Activated CD4-positive, CD25-positive, alpha-beta regulatory T cell (primary cell): ENCODE data around the gene MED12L.

Experiments
- DNase-seq, 4 experiments: peaks; one replicate each; lab custom pipeline; 2025; lab: John Stamatoyannopoulos, UW

The MED12L gene

GRCh38 chr3:151086484-151087456 is 1.3 kb downstream of the MED12L start:
- no peak for DNase-seq

GRCh38 chr3:151087648-151088047 is 2.2 kb downstream of the MED12L start:
- no peak for DNase-seq

GRCh38 chr3:151091685-151092345 is 6.4 kb downstream of the MED12L start:
- DNase-seq, result no peak

GRCh38 chr3:151093148-151093547 is 7.7 kb downstream of the MED12L start:
- DNase-seq, result no peak

- no peak for DNase-seq
These were observed 8.4 kb downstream of the MED12L start for GRCh38 chr3:151093905-151094304.

GRCh38 chr3:151096716-151097115 is 11.3 kb downstream of the MED12L start:
- DNase-seq, result no peak

GRCh38 chr3:151100076-151100475 is 14.6 kb downstream of the MED12L start:
- no peak for DNase-seq

GRCh38 chr3:151101270-151101969 is 16.0 kb downstream of the MED12L start:
- DNase-seq, result no peak

- DNase-seq, result no peak
These were observed 20.8 kb downstream of the MED12L start for GRCh38 chr3:151106311-151106710.

GRCh38 chr3:151107177-151107576 is 21.7 kb downstream of the MED12L start:
- DNase-seq, result no peak

- DNase-seq, result no peak
These were observed 22.2 kb downstream of the MED12L start for GRCh38 chr3:151107701-151108100.

- no peak for DNase-seq
These were observed 23.9 kb downstream of the MED12L start for GRCh38 chr3:151109286-151109800.

GRCh38 chr3:151112731-151113130 is 27.3 kb downstream of the MED12L start:
- DNase-seq, result no peak

GRCh38 chr3:151113343-151113742 is 27.9 kb downstream of the MED12L start:
- DNase-seq, result no peak

- DNase-seq, result no peak
These were observed 31.6 kb downstream of the MED12L start for GRCh38 chr3:151117047-151117446.

- DNase-seq, result no peak
These were observed 33.7 kb downstream of the MED12L start for GRCh38 chr3:151119188-151119587.

- DNase-seq, result no peak
These were observed 34.9 kb downstream of the MED12L start for GRCh38 chr3:151120409-151120808.

GRCh38 chr3:151121016-151121415 is 35.6 kb downstream of the MED12L start:
- DNase-seq, result no peak

- DNase-seq, result no peak
These were observed 38.4 kb downstream of the MED12L start for GRCh38 chr3:151123827-151124226.

GRCh38 chr3:151124476-151124875 is 39.0 kb downstream of the MED12L start:
- DNase-seq, result no peak

GRCh38 chr3:151130428-151130827 is 45.0 kb downstream of the MED12L start:
- DNase-seq, result no peak

- no peak for DNase-seq
These were observed 47.7 kb downstream of the MED12L start for GRCh38 chr3:151133175-151133574.
